C4-2B (cell line): ENCODE results near the gene HAO2.

Experiments used
- ZFX ChIP-seq: fragments of 450-650 bp; IDR thresholded peaks from 2 replicates; pipeline ENCODE4 v1.6.1; 2017
- TF ChIP-seq, protein P1 (sequence below): fragments of 450-650 bp; conservative IDR thresholded peaks from 2 replicates; pipeline ENCODE4 v1.5.1; 2017; ENCODE audit warnings: mild to moderate bottlenecking

GRCh38 chr1:119351997-119352396, 16.6 kb upstream of the HAO2 start:
- TF ChIP-seq, protein P1, sequence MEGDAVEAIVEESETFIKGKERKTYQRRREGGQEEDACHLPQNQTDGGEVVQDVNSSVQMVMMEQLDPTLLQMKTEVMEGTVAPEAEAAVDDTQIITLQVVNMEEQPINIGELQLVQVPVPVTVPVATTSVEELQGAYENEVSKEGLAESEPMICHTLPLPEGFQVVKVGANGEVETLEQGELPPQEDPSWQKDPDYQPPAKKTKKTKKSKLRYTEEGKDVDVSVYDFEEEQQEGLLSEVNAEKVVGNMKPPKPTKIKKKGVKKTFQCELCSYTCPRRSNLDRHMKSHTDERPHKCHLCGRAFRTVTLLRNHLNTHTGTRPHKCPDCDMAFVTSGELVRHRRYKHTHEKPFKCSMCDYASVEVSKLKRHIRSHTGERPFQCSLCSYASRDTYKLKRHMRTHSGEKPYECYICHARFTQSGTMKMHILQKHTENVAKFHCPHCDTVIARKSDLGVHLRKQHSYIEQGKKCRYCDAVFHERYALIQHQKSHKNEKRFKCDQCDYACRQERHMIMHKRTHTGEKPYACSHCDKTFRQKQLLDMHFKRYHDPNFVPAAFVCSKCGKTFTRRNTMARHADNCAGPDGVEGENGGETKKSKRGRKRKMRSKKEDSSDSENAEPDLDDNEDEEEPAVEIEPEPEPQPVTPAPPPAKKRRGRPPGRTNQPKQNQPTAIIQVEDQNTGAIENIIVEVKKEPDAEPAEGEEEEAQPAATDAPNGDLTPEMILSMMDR = no peak
- TF ChIP-seq ZFX = no peak
